Endothelial cell (in vitro differentiated cells): Measurements from ENCODE around the gene OR4N5. TPM values are rescaled to one million over a fixed set of nuclear protein-coding genes. Genes with fewer than 3 reads are reported as not detected.
"Not testable (repeated sequence)": the region's sequence is repeated elsewhere in the genome, so short reads cannot be mapped to it uniquely, and the experiment has no call there.

ENCODE experiments used
- DNase-seq: peaks from one replicate; pipeline ENCODE4 v3.0.0; 2021; ENCODE audit warnings: low spot score
- H3K27ac Mint-ChIP-seq: one replicate; pipeline ENCODE4 v1.8.0; 2021; ENCODE audit warnings: mixed read lengths, inconsistent platforms; ENCODE audit not compliant: unreplicated experiment
- H3K27me3 Mint-ChIP-seq: one replicate; pipeline ENCODE4 v1.8.0; 2021; ENCODE audit warnings: mild to moderate bottlenecking, moderate library complexity, mixed read lengths, inconsistent platforms; ENCODE audit not compliant: unreplicated experiment
- H3K36me3 Mint-ChIP-seq: one replicate; pipeline ENCODE4 v1.8.0; 2021; ENCODE audit warnings: mild to moderate bottlenecking, low read depth, mixed read lengths, inconsistent platforms; ENCODE audit not compliant: unreplicated experiment
- H3K4me1 Mint-ChIP-seq: one replicate; pipeline ENCODE4 v1.8.0; 2021; ENCODE audit warnings: mild to moderate bottlenecking, mixed read lengths, inconsistent platforms; ENCODE audit not compliant: unreplicated experiment
- H3K4me3 Mint-ChIP-seq: one replicate; pipeline ENCODE4 v1.8.0; 2021; ENCODE audit warnings: mild to moderate bottlenecking, mixed read lengths, inconsistent platforms; ENCODE audit not compliant: unreplicated experiment
- H3K9me3 Mint-ChIP-seq: one replicate; pipeline ENCODE4 v1.8.0; 2021; ENCODE audit warnings: mixed read lengths, inconsistent platforms; ENCODE audit not compliant: unreplicated experiment
- total RNA-seq: library from RNA; stranded (reverse); fragmentation: NEBNext Ultra II Directional; extraction: Animal tissue kit (Norgen Biotek cat#: 25700); gene quantifications from one replicate; pipeline ENCODE4 v1.2.1, GENCODE V29; 2021; ENCODE audit not compliant: unreplicated experiment
- TF ChIP-seq, protein P1 (sequence below): fragments of 200-600 bp; sonication (generic); IDR thresholded peaks from one replicate; pipeline ENCODE4 v1.5.0; 2021; ENCODE audit warnings: antibody characterized with exemption; ENCODE audit not compliant: unreplicated experiment

The OR4N5 gene
- total RNA-seq, 1 donor from 2014 or later, result not detected

DNA sequence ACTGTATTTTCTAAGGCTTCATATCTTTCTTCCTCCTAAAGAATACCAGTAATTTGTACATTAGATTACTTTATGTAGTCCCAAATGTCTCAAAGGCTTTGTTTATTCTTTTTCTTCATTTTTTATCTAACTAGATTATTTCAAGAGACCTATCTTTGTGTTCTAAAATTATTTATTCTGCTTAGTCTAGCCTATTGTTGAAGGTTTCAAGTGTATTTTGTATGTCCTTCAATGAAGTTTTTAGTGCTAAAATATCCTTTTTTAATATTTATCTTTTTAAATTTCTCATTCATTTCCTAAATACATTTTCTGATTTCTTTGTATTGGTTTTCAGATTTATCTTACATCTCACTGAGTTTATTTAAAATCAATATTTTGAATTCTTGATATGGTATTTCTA, 25.8 kb downstream of the OR4N5 start:
- TF ChIP-seq, protein P1, sequence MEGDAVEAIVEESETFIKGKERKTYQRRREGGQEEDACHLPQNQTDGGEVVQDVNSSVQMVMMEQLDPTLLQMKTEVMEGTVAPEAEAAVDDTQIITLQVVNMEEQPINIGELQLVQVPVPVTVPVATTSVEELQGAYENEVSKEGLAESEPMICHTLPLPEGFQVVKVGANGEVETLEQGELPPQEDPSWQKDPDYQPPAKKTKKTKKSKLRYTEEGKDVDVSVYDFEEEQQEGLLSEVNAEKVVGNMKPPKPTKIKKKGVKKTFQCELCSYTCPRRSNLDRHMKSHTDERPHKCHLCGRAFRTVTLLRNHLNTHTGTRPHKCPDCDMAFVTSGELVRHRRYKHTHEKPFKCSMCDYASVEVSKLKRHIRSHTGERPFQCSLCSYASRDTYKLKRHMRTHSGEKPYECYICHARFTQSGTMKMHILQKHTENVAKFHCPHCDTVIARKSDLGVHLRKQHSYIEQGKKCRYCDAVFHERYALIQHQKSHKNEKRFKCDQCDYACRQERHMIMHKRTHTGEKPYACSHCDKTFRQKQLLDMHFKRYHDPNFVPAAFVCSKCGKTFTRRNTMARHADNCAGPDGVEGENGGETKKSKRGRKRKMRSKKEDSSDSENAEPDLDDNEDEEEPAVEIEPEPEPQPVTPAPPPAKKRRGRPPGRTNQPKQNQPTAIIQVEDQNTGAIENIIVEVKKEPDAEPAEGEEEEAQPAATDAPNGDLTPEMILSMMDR, result no peak
- no peak for DNase-seq
- no peak overlapping the region for H3K27ac Mint-ChIP-seq
- H3K27me3 Mint-ChIP-seq, result peaks cover 2% of the 10 kb centered on the region
- H3K36me3 Mint-ChIP-seq, result no peaks in the 10 kb centered on the region
- H3K4me1 Mint-ChIP-seq, result no peaks in the 10 kb centered on the region
- peaks cover 38% of the 10 kb centered on the region for H3K9me3 Mint-ChIP-seq
- peak overlapping the region; percentile 28 for H3K4me3 Mint-ChIP-seq

DNA sequence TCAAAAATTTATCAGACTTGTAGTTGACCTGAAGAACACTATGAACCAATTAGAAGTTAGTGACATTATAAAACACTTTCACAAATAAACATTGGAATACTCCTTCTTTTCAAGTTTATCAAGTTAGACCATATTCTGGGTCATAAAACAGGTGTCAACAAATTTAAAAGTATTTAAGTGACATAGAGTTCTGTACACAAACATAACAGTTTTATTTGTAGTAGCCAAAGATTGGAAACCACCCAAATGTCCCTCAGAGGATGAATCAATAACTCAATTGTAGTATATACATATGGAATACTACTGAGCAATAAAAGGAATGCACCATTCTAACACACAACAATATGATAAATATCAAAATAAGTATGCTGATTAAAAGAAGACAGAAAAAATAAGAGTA, 28.5 kb downstream of the OR4N5 start:
- H3K9me3 Mint-ChIP-seq, result peaks cover 35% of the 10 kb centered on the region
- TF ChIP-seq, protein P1, result no peak
- no peaks in the 10 kb centered on the region for H3K4me1 Mint-ChIP-seq

DNA sequence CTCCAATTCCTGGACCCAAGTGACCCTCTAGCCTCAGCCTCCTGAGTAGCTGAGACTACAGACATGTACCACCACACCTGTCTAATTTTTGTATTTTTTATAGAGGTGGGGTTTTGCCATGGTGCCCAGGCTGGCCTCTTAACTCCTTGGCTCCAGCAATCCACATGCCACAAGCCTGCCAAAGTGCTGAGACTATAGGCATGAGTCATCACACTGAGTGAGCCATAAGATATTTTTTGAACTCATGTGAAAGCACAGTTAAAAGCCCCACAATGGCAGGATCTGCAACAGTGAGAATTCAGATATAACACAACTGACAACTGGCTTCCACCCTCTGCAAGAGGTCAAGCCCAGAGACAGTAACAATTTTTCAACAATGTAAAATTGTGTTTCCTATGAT, 31.2 kb downstream of the OR4N5 start:
- H3K4me1 Mint-ChIP-seq, H3K27ac Mint-ChIP-seq, H3K4me3 Mint-ChIP-seq, DNase-seq, H3K36me3 Mint-ChIP-seq, H3K27me3 Mint-ChIP-seq: not testable (repeated sequence)
- peaks cover 19% of the 10 kb centered on the region for H3K9me3 Mint-ChIP-seq

More for the DNA sequence above, 28.5 kb downstream of the OR4N5 start:
- no peak overlapping the region for H3K27ac Mint-ChIP-seq
- no peak for DNase-seq
- no peaks in the 10 kb centered on the region for H3K36me3 Mint-ChIP-seq
- no peak overlapping the region for H3K4me3 Mint-ChIP-seq
- peaks cover 2% of the 10 kb centered on the region for H3K27me3 Mint-ChIP-seq

DNA sequence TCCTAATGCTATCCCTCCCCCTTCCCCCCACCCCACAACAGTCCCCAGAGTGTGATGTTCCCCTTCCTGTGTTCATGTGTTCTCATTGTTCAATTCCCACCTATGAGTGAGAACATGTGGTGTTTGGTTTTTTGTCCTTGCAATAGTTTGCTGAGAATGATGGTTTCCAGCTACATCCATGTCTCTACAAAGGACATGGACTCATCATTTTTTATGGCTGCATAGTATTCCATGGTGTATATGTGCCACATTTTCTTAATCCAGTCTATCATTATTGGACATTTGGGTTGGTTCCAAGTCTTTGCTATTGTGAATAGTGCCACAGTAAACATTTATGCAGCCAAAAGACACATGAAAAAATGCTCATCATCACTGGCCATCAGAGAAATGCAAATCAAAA, 35.6 kb downstream of the OR4N5 start:
- not testable (repeated sequence) for H3K27me3 Mint-ChIP-seq, DNase-seq, H3K36me3 Mint-ChIP-seq, H3K27ac Mint-ChIP-seq, H3K4me1 Mint-ChIP-seq, H3K4me3 Mint-ChIP-seq
- H3K9me3 Mint-ChIP-seq, result peaks cover 28% of the 10 kb centered on the region

DNA sequence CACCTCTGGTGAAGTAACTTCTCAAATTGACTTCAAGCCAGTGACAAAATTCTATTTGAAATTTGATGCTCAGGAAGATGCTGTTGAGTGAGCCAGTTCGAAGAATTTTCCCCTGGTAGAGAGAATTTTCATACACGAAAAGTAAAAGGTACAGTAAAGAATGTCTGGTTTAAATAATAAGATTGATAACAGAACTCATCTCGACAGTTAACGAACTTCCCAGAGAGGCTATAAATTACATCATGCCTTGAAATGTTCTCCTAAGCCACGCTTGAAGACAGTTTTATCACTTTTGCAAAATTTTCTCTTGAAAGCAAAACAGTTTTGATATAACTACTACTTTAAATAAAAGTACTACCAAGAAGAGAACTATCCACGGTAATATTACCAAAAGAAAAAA, 37.7 kb downstream of the OR4N5 start:
- H3K4me3 Mint-ChIP-seq, result no peak overlapping the region
- no peaks in the 10 kb centered on the region for H3K4me1 Mint-ChIP-seq
- H3K9me3 Mint-ChIP-seq, result peaks cover 29% of the 10 kb centered on the region
- H3K27ac Mint-ChIP-seq, result no peak overlapping the region
- peaks cover 6% of the 10 kb centered on the region for H3K36me3 Mint-ChIP-seq
- no peak for DNase-seq
- TF ChIP-seq, protein P1, result no peak
- no peaks in the 10 kb centered on the region for H3K27me3 Mint-ChIP-seq

DNA sequence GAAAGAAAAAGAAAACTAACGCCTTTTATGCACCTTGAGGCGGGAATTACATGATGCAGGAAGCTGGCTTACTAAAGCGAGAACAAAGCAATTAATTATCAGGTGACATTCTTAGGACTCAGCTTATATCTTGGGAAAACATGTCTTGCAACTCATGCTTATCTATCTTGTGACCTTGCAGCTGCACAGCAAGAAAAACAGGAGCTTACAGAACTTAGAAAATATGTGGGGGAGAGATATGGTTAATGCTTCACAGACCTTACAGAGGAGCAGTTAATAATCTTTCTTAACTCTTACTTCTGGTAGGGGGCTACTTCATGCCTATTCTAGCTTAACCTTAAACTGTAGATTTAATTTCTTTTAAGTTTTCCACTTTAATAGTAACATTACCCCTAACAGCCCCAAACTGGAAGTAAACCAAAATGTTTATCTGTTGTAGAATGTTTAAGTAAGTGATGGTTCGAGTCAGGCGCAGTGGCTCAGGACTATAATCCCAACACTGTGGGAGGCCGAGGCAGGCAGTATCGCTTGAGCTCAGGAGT, 38.9 kb downstream of the OR4N5 start:
- Mint-ChIP-seq H3K36me3 (peaks cover 6% of the 10 kb centered on the region), H3K27me3 (no peaks in the 10 kb centered on the region), H3K4me3 (no peak overlapping the region), H3K9me3 (peaks cover 37% of the 10 kb centered on the region), H3K4me1 (no peaks in the 10 kb centered on the region), H3K27ac (no peak overlapping the region)
- TF ChIP-seq, protein P1, result no peak
- no peak for DNase-seq
